Keratinocyte (primary cell): ENCODE data around the gene LITAFD.

Experiments
- EZH2 ChIP-seq: IDR thresholded peaks from one replicate; pipeline ENCODE4 v1.6.1; 2012; ENCODE audit warnings: inconsistent platforms, mild to moderate bottlenecking, low read length, moderate library complexity
- TF ChIP-seq, protein P1 (sequence below), 3 experiments: IDR thresholded peaks in 1 of 3; conservative IDR thresholded peaks in 1 of 3; optimal IDR thresholded peaks in 1 of 3; 2 replicates in 2 of 3; 3 replicates in 1 of 3; pipeline versions ENCODE3 to v1.5.1; 2011; ENCODE audit warnings: low read length in 3 of 3, mild to moderate bottlenecking in 3 of 3, moderate library complexity in 2 of 3, control low read depth in 1 of 3, inconsistent platforms in 1 of 3; ENCODE audit not compliant: insufficient read depth in 2 of 3; ENCODE audit errors: extremely low read depth in 1 of 3

DNA sequence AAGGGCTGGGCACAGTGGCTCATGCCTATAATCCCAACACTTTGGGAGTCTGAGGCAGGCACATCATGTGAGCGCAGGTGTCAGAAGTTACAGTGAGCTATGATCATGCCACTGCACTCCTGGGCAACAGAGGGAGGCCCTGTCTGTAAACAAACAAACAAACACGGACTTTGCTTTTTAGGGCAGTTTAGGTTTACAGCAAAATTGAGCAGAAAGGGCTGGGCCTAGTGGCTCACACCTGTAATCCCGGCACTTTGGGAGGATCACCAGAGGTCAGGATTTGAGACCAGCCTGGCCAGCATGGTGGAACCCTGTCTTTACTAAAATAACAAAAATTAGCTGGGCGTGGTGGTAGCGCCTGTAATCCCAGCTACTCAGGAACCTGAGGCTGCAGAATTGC lies 10.1 kb upstream of the LITAFD start:
- TF ChIP-seq EZH2 = no peak
- TF ChIP-seq, protein P1, sequence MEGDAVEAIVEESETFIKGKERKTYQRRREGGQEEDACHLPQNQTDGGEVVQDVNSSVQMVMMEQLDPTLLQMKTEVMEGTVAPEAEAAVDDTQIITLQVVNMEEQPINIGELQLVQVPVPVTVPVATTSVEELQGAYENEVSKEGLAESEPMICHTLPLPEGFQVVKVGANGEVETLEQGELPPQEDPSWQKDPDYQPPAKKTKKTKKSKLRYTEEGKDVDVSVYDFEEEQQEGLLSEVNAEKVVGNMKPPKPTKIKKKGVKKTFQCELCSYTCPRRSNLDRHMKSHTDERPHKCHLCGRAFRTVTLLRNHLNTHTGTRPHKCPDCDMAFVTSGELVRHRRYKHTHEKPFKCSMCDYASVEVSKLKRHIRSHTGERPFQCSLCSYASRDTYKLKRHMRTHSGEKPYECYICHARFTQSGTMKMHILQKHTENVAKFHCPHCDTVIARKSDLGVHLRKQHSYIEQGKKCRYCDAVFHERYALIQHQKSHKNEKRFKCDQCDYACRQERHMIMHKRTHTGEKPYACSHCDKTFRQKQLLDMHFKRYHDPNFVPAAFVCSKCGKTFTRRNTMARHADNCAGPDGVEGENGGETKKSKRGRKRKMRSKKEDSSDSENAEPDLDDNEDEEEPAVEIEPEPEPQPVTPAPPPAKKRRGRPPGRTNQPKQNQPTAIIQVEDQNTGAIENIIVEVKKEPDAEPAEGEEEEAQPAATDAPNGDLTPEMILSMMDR (optimal IDR thresholded peaks at IDR 0.05 in 1 of 3, IDR thresholded peaks at IDR 0.05 in 1 of 3, conservative IDR thresholded peaks at IDR 0.05 in 1 of 3; ENCODE audit: extremely low read depth in 1 of 3, insufficient read depth in 2 of 3, low read length in 3 of 3) = no peak
